Caco-2 (cell line): ENCODE data around the gene ENHO. TPM values are rescaled to one million over a fixed set of nuclear protein-coding genes. Genes with fewer than 3 reads are reported as not detected.

Experiments used
- BruUV-seq: library from RNA; stranded (reverse); fragments of 400-500 nt; replicated peaks from 2 replicates; lab custom pipeline; 2021; lab: Mats Ljungman, UMichigan
- CTCF ChIA-PET: fragments of 300-600 bp; sonication (Branson Sonifier 250); formaldehyde crosslinking; loops from one replicate; lab custom pipeline; 2022; ENCODE audit warnings: antibody characterized with exemption; lab: Charles Lee
- POLR2A ChIA-PET: fragments of 300-600 bp; sonication (Branson Sonifier 250); formaldehyde crosslinking; loops from one replicate; lab custom pipeline; 2022; ENCODE audit warnings: antibody characterized with exemption; lab: Charles Lee
- DNase-seq, 2 experiments: peaks; one replicate each; pipeline versions ENCODE4 v3.0.0 to v3.0.0-alpha.2; 2020 to 2022
- H3K27me3 ChIP-seq: replicated peaks from 2 replicates; pipeline ENCODE4 v1.6.0; 2011; ENCODE audit warnings: low read length; ENCODE audit not compliant: control insufficient read depth, insufficient read depth
- H3K36me3 ChIP-seq: 2 replicates; pipeline ENCODE4 v1.5.1; 2011; ENCODE audit warnings: low read length; ENCODE audit not compliant: control insufficient read depth, insufficient read depth
- H3K4me1 ChIP-seq: fragments of 250-450 bp; sonication (Bioruptor Pico); 2 replicates; pipeline ENCODE4 v1.5.1; 2020; ENCODE audit warnings: mild to moderate bottlenecking
- H3K4me3 ChIP-seq: 2 replicates; pipeline ENCODE4 v1.5.1; 2011; ENCODE audit warnings: low read depth, mild to moderate bottlenecking, control low read depth, low read length
- H3K9me3 ChIP-seq: fragments of 250-450 bp; sonication (Bioruptor Pico); 2 replicates; pipeline ENCODE4 v1.5.1; 2020; ENCODE audit warnings: mild to moderate bottlenecking, moderate library complexity
- H3K27ac Mint-ChIP-seq: one replicate; pipeline ENCODE4 v1.8.0; 2022; ENCODE audit warnings: mixed read lengths; ENCODE audit not compliant: unreplicated experiment
- H3K27me3 Mint-ChIP-seq: one replicate; pipeline ENCODE4 v1.8.0; 2022; ENCODE audit warnings: mixed read lengths; ENCODE audit not compliant: insufficient read depth, unreplicated experiment
- H3K36me3 Mint-ChIP-seq: one replicate; pipeline ENCODE4 v1.8.0; 2022; ENCODE audit warnings: mild to moderate bottlenecking, mixed read lengths; ENCODE audit not compliant: insufficient read depth, unreplicated experiment
- H3K4me1 Mint-ChIP-seq: one replicate; pipeline ENCODE4 v1.8.0; 2022; ENCODE audit warnings: low read depth, mixed read lengths; ENCODE audit not compliant: unreplicated experiment
- H3K4me3 Mint-ChIP-seq: one replicate; pipeline ENCODE4 v1.8.0; 2022; ENCODE audit warnings: mild to moderate bottlenecking, moderate library complexity, mixed read lengths; ENCODE audit not compliant: unreplicated experiment
- H3K9me3 Mint-ChIP-seq: one replicate; pipeline ENCODE4 v1.8.0; 2022; ENCODE audit warnings: mixed read lengths; ENCODE audit not compliant: unreplicated experiment
- CTCF ChIP-seq, 2 experiments: fragments of 200-600 bp in 1 of 2; IDR thresholded peaks; 1 replicate in 1 of 2; 2 replicates in 1 of 2; pipeline versions ENCODE4 v1.5.1 to v1.8.0; 2011 to 2022; ENCODE audit warnings: antibody characterized with exemption in 1 of 2, control low read depth in 1 of 2, inconsistent platforms in 1 of 2, low read depth in 1 of 2, low read length in 1 of 2, mild to moderate bottlenecking in 1 of 2, moderate library complexity in 1 of 2; ENCODE audit not compliant: insufficient read depth in 1 of 2, severe bottlenecking in 1 of 2, unreplicated experiment in 1 of 2
- intact Hi-C: fragments of 100-400 bp; cut with micrococcal nuclease; formaldehyde crosslinking; loops from one replicate; pipeline ENCODE4 v1.10.0; 2022; ENCODE audit not compliant: unreplicated experiment
- total RNA-seq: library from RNA; stranded (reverse); gene quantifications from 2 replicates; pipeline ENCODE4 v1.2.3, GENCODE V29; 2022

ENHO gene
- total RNA-seq, 1 experiment from 2014 or later: 2.1 TPM

GRCh38 chr9:34506623-34507022 is 16.2 kb downstream of the ENHO start:
- intact Hi-C loops: no loop called here
- H3K27ac Mint-ChIP-seq: no peak overlapping the region
- POLR2A ChIA-PET: no interaction called here

GRCh38 chr9:34505370-34506120 is 17.2 kb downstream of the ENHO start:
- no peaks in the 10 kb centered on the region for H3K27me3 ChIP-seq
- BruUV-seq: no TSS peak
- POLR2A ChIA-PET: no interaction called here
- CTCF ChIA-PET: no interaction called here
- peak in 1 of 2 experiments; percentile 13 for DNase-seq
- no peaks in the 10 kb centered on the region for H3K36me3 Mint-ChIP-seq
- no peaks in the 10 kb centered on the region for H3K4me1 ChIP-seq
- TF ChIP-seq CTCF (IDR thresholded peaks at IDR 0.05; ENCODE audit: insufficient read depth in 1 of 2, low read depth in 1 of 2, low read length in 1 of 2, severe bottlenecking in 1 of 2, unreplicated experiment in 1 of 2): no peak
- no peak overlapping the region for H3K4me3 ChIP-seq
- peaks cover 10% of the 10 kb centered on the region for H3K27me3 Mint-ChIP-seq
- H3K9me3 Mint-ChIP-seq: no peaks in the 10 kb centered on the region
- H3K9me3 ChIP-seq: no peaks in the 10 kb centered on the region
- intact Hi-C loops: no loop called here
- no peak overlapping the region for H3K27ac Mint-ChIP-seq
- H3K4me3 Mint-ChIP-seq: no peak overlapping the region
- H3K4me1 Mint-ChIP-seq: no peaks in the 10 kb centered on the region
- H3K36me3 ChIP-seq: no peaks in the 10 kb centered on the region

More at GRCh38 chr9:34506623-34507022, 16.2 kb downstream of the ENHO start:
- H3K27me3 ChIP-seq: no peaks in the 10 kb centered on the region
- CTCF ChIA-PET: interaction anchor here (1.3 kb wide), 1 partner anchor 102 kb away, joined by 3 read pairs; no protein-coding TSS in a partner anchor
- no TSS peak for BruUV-seq
- no peaks in the 10 kb centered on the region for H3K4me1 Mint-ChIP-seq
- no peaks in the 10 kb centered on the region for H3K36me3 Mint-ChIP-seq
- H3K9me3 Mint-ChIP-seq: no peaks in the 10 kb centered on the region
- peaks cover 10% of the 10 kb centered on the region for H3K27me3 Mint-ChIP-seq
- no peak for DNase-seq
- H3K9me3 ChIP-seq: no peaks in the 10 kb centered on the region
- no peaks in the 10 kb centered on the region for H3K4me1 ChIP-seq
- no peak overlapping the region for H3K4me3 ChIP-seq
- H3K4me3 Mint-ChIP-seq: no peak overlapping the region
- TF ChIP-seq CTCF (IDR thresholded peaks at IDR 0.05; ENCODE audit: insufficient read depth in 1 of 2, low read depth in 1 of 2, low read length in 1 of 2, severe bottlenecking in 1 of 2, unreplicated experiment in 1 of 2): no peak
- no peaks in the 10 kb centered on the region for H3K36me3 ChIP-seq

GRCh38 chr9:34503406-34503805 is 19.4 kb downstream of the ENHO start:
- BruUV-seq: no TSS peak

More at GRCh38 chr9:34503406-34503805, 19.4 kb downstream of the ENHO start:
- peaks cover 17% of the 10 kb centered on the region for H3K27me3 Mint-ChIP-seq
- no peaks in the 10 kb centered on the region for H3K27me3 ChIP-seq
- CTCF ChIA-PET: interaction anchor here (1.1 to 2.9 kb wide), 4 partner anchors 19 to 99 kb away, joined by 3 to 16 read pairs (median 4); partner anchors contain the start of genes DNAI1 and FAM219A
- no peak for TF ChIP-seq CTCF (IDR thresholded peaks at IDR 0.05; ENCODE audit: insufficient read depth in 1 of 2, low read depth in 1 of 2, low read length in 1 of 2, severe bottlenecking in 1 of 2, unreplicated experiment in 1 of 2)
- no peaks in the 10 kb centered on the region for H3K36me3 ChIP-seq
- POLR2A ChIA-PET: interaction anchor here (0.5 kb wide), 1 partner anchor 156 kb away, joined by 6 read pairs; no protein-coding TSS in a partner anchor
- no peak overlapping the region for H3K4me3 Mint-ChIP-seq
- no peaks in the 10 kb centered on the region for H3K4me1 ChIP-seq
- no peak overlapping the region for H3K27ac Mint-ChIP-seq
- H3K9me3 Mint-ChIP-seq: no peaks in the 10 kb centered on the region
- H3K4me3 ChIP-seq: no peak overlapping the region
- no peak for DNase-seq
- no peaks in the 10 kb centered on the region for H3K9me3 ChIP-seq
- H3K36me3 Mint-ChIP-seq: no peaks in the 10 kb centered on the region
- intact Hi-C loops: loop anchor here (5.0 kb wide), 1 partner anchor 44 kb away; no protein-coding TSS in a partner anchor
- H3K4me1 Mint-ChIP-seq: no peaks in the 10 kb centered on the region
